Mesenteric fat pad (tissue), 1 donor: ENCODE measurements around the gene ITPR3. TPM values are rescaled to one million over a fixed set of nuclear protein-coding genes. Genes with fewer than 3 reads are reported as not detected.
"Not testable (repeated sequence)": the region's sequence is repeated elsewhere in the genome, so short reads cannot be mapped to it uniquely, and the experiment has no call there.

Experiments
- DNase-seq: peaks from one replicate; pipeline ENCODE4 v3.0.0-alpha.2; 2020; ENCODE audit warnings: low spot score
- total RNA-seq: library from RNA; stranded (reverse); fragmentation: NEBNext Ultra II Directional; extraction: Animal tissue kit (Norgen Biotek cat#: 25700); gene quantifications from one replicate; pipeline ENCODE4 v1.2.1, GENCODE V29; 2021
- donor health status: DM: yes; HTN: yes; CAD: no.

The ITPR3 gene
- total RNA-seq, 1 donor from 2014 or later, result 18.5 TPM

GRCh38 chr6:33590531-33591198 is 30.5 kb upstream of the ITPR3 start:
- DNase-seq, result no peak

- DNase-seq, result no peak
These were observed 29.6 kb upstream of the ITPR3 start for GRCh38 chr6:33591424-33592032.

- DNase-seq, result no peak
These were observed 28.9 kb upstream of the ITPR3 start for GRCh38 chr6:33592280-33592594.

DNA sequence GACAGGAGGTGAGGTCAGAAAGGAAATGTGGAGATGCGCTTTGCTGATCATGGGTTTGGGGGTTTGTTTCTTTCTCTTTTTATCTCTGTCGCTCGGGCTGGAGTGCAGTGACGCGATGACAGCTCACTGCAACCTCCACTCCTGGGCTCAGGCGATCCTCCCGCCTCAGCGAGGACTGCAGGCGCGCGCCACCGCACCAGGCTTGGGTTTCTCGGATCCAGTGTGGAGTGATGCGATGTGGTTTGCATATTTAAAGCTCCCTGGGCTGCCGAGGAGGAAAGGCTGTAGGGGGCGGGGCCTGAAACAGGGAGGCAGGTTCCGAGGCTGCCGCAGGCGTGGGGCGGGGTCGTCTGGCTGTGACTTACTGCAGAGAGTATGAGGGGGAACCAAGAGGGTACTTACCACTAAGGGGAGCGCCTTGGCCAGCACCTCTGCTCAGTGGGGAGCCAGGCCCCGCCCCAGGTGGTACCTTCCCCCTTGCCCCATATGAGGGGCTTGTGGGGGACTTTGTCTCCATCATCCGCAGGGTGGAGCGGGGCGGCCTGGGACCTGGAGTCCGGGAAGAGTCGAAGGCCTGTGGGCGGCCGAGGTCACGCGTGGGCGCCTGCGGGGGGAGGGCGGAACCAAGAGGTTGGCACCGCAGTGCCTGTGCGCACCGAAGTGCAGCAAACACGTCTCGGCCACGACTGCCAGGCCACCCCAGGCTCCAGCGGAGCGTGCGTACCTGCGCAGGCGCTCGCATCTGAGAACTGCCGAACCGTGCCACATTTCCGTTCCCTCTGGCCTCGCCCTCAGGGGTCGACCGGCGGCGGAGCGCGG is 28.3 kb upstream of the ITPR3 start:
- DNase-seq, result no peak

- DNase-seq, result no peak
These were observed 27.8 kb upstream of the ITPR3 start for GRCh38 chr6:33593414-33593727.

GRCh38 chr6:33595001-33595846 is 25.9 kb upstream of the ITPR3 start:
- DNase-seq, result no peak

DNA sequence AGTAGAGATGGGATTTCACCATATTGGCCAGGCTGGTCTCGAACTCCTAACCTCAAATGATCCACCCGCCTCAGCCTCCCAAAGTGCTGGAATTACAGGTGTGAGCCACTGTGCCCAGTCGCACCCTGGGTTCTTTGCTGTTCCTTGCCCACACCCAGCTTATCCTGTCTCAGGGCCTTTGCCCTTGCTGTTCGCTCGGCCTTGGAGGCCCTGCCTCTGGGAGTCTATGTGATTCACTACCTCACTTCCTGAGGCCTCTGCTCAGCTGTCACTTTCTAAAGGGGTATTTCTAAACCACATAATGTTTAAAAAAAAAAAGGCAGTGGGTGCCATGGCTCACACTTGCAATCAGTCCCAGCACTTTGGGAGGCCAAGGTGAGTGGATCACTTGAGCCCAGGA is 24.2 kb upstream of the ITPR3 start:
- DNase-seq, result not testable (repeated sequence)

DNA sequence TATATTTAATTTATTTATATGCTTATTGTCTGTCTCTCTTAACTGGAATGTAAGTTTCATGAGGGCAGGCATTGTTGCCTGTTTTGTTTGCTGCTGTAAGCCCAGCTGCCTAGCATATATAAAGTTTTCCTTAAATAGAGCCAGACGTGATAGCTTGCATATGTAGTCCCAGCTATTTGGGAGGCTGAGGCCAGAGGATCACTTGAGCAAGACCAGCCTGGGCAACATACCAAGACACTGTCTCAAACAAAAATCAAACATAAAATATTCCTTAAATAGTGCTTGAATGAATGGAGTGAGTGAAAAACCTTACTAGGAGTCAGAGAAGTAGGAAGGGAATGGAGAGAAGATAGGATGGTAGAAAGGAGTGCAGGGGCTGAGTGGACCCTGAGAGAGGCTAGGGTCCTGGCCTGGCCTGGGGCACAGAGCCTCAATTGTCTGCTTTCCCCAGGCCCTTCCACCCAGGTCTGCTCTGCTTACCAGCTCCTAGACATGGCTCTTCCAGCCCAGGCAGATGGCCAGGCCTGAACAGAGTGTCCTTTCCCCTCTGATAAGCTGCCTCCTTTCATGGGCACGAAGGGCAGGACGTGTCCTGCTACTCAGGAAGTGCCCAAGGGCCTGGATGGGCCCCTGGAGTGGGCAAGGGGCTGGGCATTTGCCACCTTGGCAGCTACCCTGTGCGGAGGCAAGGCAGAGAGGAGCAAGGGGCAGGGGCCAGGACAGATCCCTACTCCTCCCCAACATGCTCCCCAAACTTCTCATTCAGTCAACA is 23.4 kb upstream of the ITPR3 start:
- DNase-seq, result no peak

DNA sequence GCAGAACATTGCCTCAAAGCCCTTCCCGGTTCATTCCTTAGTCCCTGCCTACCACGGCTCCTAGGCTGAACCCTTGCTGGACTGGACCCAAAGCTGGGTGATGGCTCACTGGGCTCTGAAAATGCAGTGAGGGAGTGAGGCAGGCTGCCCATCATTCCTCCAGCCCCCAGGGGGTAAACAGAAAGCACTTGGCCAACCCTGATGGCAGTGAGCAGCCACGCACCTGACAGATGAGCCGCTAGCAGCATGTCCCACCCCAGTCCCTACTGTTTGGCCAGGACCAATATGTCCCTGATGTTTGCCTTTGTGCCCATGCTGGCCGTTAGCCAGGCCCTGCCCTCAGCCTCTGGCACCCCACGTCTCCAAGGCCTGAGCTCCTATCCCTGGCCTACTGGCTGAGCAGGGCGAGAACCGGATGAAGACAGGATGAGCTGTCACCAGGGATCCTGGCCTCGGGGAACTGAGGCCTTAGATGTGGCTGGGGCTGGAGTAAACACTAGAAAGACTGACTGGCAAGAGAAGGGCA is 21.6 kb upstream of the ITPR3 start:
- DNase-seq, result no peak

- DNase-seq, result no peak
These were observed 20.4 kb upstream of the ITPR3 start for GRCh38 chr6:33600761-33601160.

DNA sequence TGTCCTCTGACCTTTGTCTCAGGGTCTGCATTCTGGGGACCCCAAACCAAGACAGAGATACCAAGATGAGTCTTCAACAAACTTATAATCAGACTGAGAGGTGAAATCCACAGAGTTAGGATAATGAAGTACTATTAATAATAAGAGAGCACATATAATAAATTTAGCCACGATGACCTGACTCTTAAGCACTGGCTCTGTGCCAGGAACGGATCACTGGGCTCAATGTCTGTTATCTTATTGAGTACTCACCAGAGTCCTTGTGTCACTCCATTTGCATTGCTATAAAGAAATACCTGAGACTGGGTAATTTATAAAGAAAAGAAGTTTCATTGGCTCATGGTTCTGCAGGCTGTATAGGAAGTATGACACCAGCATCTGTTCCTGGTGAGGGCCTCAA is 18.9 kb upstream of the ITPR3 start:
- no peak for DNase-seq

- DNase-seq, result no peak
These were observed 15.9 kb upstream of the ITPR3 start for GRCh38 chr6:33604941-33605854.

GRCh38 chr6:33606642-33607041 is 14.5 kb upstream of the ITPR3 start:
- DNase-seq, result no peak

- no peak for DNase-seq
These were observed 13.9 kb upstream of the ITPR3 start for GRCh38 chr6:33607126-33607783.

- no peak for DNase-seq
These were observed 13.3 kb upstream of the ITPR3 start for GRCh38 chr6:33607784-33608161.

DNA sequence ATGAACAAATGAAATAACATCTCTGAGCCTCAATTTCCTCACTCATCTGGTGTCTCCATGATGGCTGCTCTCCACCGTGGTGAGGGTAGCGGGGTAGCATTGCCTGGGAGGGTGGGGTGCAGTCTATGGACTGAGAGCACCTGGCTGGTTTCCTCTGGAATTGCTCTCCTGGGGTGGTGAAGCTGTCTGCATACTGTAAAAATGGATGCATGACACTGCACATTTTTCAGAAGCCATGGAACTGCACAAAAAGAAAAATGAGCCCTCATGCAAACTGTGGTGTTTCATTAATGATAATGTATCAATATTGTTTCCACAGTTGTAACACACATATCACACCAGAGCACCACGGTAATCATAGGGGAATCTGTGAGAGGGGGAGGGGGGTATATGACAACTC is 12.1 kb upstream of the ITPR3 start:
- DNase-seq, result no peak

- no peak for DNase-seq
These were observed 11.6 kb upstream of the ITPR3 start for GRCh38 chr6:33609528-33609927.

- no peak for DNase-seq
These were observed 11.1 kb upstream of the ITPR3 start for GRCh38 chr6:33610067-33610466.
